Measurements from ENCODE around the gene FAM98C. TPM values are rescaled to one million over a fixed set of nuclear protein-coding genes. Genes with fewer than 3 reads are reported as not detected.

Gene FAM98C
- polyA plus RNA-seq, 1 of the 3 experiments (the other 2 are of a cell fraction) = 26.7 TPM

DNA sequence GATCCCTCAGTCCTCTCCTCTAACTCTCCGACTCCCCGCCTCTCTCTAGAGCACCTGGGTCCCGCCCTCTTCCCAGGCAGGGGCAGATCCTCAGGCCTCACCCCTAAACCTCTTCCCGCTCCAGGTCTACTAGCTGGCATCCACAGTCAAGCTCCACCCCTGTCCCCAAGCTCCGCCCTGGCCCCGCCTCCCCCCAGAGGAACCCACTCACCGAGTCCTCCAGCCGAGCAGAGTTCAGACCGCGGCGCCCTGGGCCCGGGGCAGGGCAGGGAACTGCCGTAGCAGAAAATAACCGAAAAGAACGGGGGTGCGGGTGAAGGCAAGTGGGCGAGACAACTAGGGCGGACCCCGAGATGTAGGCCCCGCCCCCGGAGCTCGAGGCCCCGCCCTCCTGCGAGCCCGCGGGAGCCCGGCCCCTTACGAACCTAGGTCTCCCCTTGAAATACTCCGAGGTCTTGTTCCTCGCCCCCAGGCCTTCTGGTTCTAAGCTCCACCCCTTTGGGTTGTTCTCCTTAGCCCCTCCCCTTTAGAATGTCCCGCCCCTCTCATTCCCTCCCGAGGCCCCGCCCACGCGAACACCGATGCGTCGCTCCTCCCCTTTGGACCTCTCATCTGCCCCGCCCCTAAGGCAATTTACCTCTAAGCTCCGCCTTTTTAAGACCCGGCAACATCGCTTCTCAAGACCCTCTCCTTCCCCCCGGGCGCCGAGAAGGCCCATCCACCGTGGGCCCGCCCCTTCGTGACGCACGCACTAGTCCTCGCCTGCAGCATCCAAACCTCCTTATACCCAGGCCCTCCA lies 15.1 kb upstream of the FAM98C start, which contains the start of gene GGN:
GGN (minus strand) TSS at position 485 of the 799 bp plus-strand sequence. CDS start 773 bp downstream, outside the sequence.
- H3K9ac ChIP-seq = peak within 1 kb of the TSS; percentile 95
- DNase-seq = peak; percentile 95

DNA sequence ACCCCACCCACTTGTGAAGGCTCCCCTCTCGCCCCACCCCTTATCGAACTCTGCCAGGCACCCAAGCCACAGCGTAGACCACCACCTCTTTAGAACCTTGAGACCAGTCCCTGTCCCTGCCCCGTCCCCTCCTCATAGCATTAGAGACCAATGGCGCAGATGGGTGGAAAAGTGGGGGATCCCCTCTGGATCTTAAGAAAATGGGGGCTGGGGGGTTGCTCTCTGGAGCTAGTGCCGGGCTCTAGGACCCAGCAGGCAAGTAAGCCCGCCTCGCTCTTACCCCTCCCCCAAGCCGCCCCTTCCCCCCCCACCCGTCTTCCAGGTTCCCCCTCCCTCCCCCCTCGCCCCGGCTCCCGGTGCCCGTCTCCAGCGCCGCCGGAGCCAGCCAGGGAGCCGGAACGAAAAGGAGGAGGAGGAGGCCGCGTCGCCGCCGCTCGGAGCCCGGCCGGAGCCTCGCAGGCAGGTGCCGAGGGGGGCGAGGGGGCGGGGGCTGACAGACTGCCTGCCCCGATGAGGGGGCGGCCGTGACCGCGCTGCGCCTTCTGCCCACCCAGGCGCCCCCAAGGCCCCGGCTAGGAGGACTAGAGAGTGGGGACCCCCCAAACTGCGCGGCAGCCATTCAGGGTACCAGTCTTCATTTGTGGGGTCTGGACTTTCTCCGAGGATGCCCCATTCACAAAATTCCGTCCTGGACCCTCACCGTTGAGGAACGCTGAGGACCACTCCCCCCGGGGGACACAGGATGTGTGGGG lies 14.4 kb upstream of the FAM98C start, which contains the start of gene SPRED3:
SPRED3 (plus strand) TSS at position 349 of the 752 bp plus-strand sequence. CDS start 1,606 bp downstream, outside the sequence.
- Histone ChIP-seq H3K79me2 (ENCODE audit: insufficient read depth) (peaks cover 30% of the 10 kb centered on the region), H3K4me1 (ENCODE audit: control insufficient read depth in 1 of 2, insufficient read depth in 2 of 2, low read depth in 1 of 2, low read length in 1 of 2) (peaks cover 9 to 13% of the 10 kb centered on the region in 2 experiments; a peak in 2 of 4 replicates), H2AFZ (ENCODE audit: low read depth) (peak within 1 kb of the TSS; percentile 85; the same call in 1 of the 2 replicates), H3K27me3 (ENCODE audit: insufficient read depth) (no peaks in the 10 kb centered on the region), H3K36me3 (replicated peaks in 1 of 2; ENCODE audit: control insufficient read depth in 1 of 2, insufficient read depth in 2 of 2, low read length in 1 of 2) (peaks cover 21% of the 10 kb centered on the region in 2 experiments), H3K9me2 (no peaks in the 10 kb centered on the region), H4K20me1 (ENCODE audit: insufficient read depth) (0 out of 2 replicates have a peak, but pooled peaks cover 5% of the 10 kb centered on the region), H3K9ac (peak within 1 kb of the TSS; percentile 95), H3K27ac (ENCODE audit: low read depth in 2 of 2, low read length in 1 of 2) (peak within 1 kb of the TSS; percentile 88 to 95), H3K9me3 (no peaks in the 10 kb centered on the region), H3K4me3 (ENCODE audit: low read depth in 2 of 2, low read length in 1 of 2) (peak within 1 kb of the TSS; percentile 84 to 99), H3K4me2 (peak within 1 kb of the TSS; percentile 98), H3F3A (replicated peaks; ENCODE audit: insufficient read depth) (peaks cover 19% of the 10 kb centered on the region)
- ChIA-PET CTCF (interaction anchor here (0.9 to 4.1 kb wide), 6 partner anchors 14 to 490 kb away, joined by 3 to 34 read pairs (median 4); partner anchors contain the start of genes CATSPERG, FAM98C and PSMD8), POLR2A (interaction anchor here (0.5 to 4.1 kb wide), 5 partner anchors 13 to 28 kb away, joined by 3 to 30 read pairs (median 7); partner anchors contain the start of genes FAM98C and PSMD8)
- whole genome bisulfite sequencing (ENCODE audit: low lambda C conversion rate) = 2% methylated on average over 29 of the region's 46 CpGs
- TF ChIP-seq CHD2 (IDR thresholded peaks at IDR 0.05; ENCODE audit: low read length, partially characterized antibody) = peak; percentile 70
- TF ChIP-seq TCF12 (IDR thresholded peaks at IDR 0.05) = no peak
- DNase-seq = peak; percentile 90

More for the DNA sequence above, 15.1 kb upstream of the FAM98C start, which contains the start of gene GGN:
- peaks cover 30% of the 10 kb centered on the region for H3K79me2 ChIP-seq (ENCODE audit: insufficient read depth)
- TF ChIP-seq TAF1 (IDR thresholded peaks at IDR 0.05; ENCODE audit: borderline replicate concordance, low read depth, low read length) = peak; percentile 64; the same call in 1 of the 2 replicates
- TF ChIP-seq FOXJ3 (CRISPR knock-in tag; IDR thresholded peaks at IDR 0.05) = no peak
- TF ChIP-seq FOXM1 (IDR thresholded peaks at IDR 0.05; ENCODE audit: low read depth) = no peak
- TF ChIP-seq RFX5 (IDR thresholded peaks at IDR 0.05; ENCODE audit: low read length) = no peak
- TF ChIP-seq POLR2AphosphoS5 (IDR thresholded peaks at IDR 0.05; ENCODE audit: low read depth, low read length) = peak; percentile 59
- TF ChIP-seq, protein P1, sequence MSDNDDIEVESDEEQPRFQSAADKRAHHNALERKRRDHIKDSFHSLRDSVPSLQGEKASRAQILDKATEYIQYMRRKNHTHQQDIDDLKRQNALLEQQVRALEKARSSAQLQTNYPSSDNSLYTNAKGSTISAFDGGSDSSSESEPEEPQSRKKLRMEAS (IDR thresholded peaks at IDR 0.05; ENCODE audit: low read depth) = peak; percentile 30; the same call in 1 of the 2 replicates
- TF ChIP-seq, protein P2, sequence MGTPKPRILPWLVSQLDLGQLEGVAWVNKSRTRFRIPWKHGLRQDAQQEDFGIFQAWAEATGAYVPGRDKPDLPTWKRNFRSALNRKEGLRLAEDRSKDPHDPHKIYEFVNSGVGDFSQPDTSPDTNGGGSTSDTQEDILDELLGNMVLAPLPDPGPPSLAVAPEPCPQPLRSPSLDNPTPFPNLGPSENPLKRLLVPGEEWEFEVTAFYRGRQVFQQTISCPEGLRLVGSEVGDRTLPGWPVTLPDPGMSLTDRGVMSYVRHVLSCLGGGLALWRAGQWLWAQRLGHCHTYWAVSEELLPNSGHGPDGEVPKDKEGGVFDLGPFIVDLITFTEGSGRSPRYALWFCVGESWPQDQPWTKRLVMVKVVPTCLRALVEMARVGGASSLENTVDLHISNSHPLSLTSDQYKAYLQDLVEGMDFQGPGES (IDR thresholded peaks at IDR 0.05; ENCODE audit: low read depth, low read length) = no peak
- peaks cover 22% of the 10 kb centered on the region for H3F3A ChIP-seq (replicated peaks; ENCODE audit: insufficient read depth)
- H3K4me1 ChIP-seq (ENCODE audit: control insufficient read depth in 1 of 2, insufficient read depth in 2 of 2, low read depth in 1 of 2, low read length in 1 of 2) = peaks cover 9 to 13% of the 10 kb centered on the region in 2 experiments; a peak in 2 of 4 replicates
- H3K4me3 ChIP-seq (ENCODE audit: low read depth in 2 of 2, low read length in 1 of 2) = peak within 1 kb of the TSS; percentile 84 to 99
- H3K27ac ChIP-seq (ENCODE audit: low read depth in 2 of 2, low read length in 1 of 2) = peak within 1 kb of the TSS; percentile 88 to 95
- POLR2A ChIA-PET = interaction anchor here (0.5 to 4.1 kb wide), 7 partner anchors 12 to 588 kb away, joined by 3 to 30 read pairs (median 4); partner anchors contain the start of genes FAM98C, FBXO17 and PSMD8
- peak within 1 kb of the TSS; percentile 98 for H3K4me2 ChIP-seq
- CTCF ChIA-PET = interaction anchor here (0.8 to 4.1 kb wide), 6 partner anchors 12 to 543 kb away, joined by 3 to 34 read pairs (median 4); partner anchors contain the start of genes CATSPERG, FAM98C, MRPS12 and SARS2
- H3K36me3 ChIP-seq (replicated peaks in 1 of 2; ENCODE audit: control insufficient read depth in 1 of 2, insufficient read depth in 2 of 2, low read length in 1 of 2) = peaks cover 18 to 28% of the 10 kb centered on the region in 2 experiments
- peak within 1 kb of the TSS; percentile 85; the same call in 1 of the 2 replicates for H2AFZ ChIP-seq (ENCODE audit: low read depth)
- no peaks in the 10 kb centered on the region for H3K27me3 ChIP-seq (ENCODE audit: insufficient read depth)
- WGBS (ENCODE audit: low lambda C conversion rate) = 2% methylated on average over 49 of the region's 51 CpGs
- no peaks in the 10 kb centered on the region for H3K9me2 ChIP-seq
- H4K20me1 ChIP-seq (ENCODE audit: insufficient read depth) = 0 out of 2 replicates have a peak, but pooled peaks cover 5% of the 10 kb centered on the region
- no peaks in the 10 kb centered on the region for H3K9me3 ChIP-seq
